Measurements from ENCODE around the gene RNF112.

GRCh38 chr17:19410091-19410490, 941 bp upstream of the RNF112 start:
- no peak for TF ChIP-seq CTCF (conservative IDR thresholded peaks at IDR 0.05; ENCODE audit: low read depth, low read length)
- no peak for TF ChIP-seq EZH2phosphoT487 (IDR thresholded peaks at IDR 0.05; ENCODE audit: borderline replicate concordance, low read length)
